Measurements from ENCODE around the gene SLC7A4.
A peak's percentile ranks its signal among the peaks of the same experiment; 100 is the strongest.

The SLC7A4 gene

DNA sequence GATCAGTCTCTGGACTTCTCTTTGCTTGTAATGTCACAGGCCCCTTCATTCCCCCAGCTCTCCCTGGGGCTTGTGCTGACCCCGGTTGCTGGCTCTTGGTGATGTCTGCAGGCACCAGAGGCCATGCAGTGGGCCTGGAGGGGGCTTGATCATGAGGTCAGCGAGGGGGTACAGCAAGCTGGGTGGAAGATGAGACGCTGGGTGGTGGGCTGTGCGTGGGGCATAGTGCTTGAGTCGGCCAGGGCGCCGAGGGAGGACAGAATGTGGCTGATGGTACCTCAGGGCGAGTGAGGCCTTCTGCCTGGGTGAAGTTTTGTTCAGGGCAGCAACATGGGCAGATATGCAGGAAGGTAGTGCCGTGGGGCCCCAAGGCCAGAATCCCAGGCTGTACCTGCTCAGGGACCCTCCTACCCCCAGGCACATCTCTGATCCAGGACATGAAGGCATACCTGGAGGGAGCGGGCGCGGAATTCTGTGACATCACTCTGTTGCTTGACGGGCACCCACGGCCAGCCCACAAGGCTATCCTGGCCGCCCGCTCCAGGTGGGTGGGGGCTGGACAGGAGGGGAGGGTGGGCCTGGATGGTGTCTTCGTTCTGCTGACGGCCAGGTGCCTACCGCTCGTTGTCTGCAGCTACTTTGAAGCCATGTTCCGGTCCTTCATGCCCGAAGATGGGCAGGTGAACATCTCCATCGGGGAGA, 36.9 kb downstream of the SLC7A4 start:
- no peak for DNase-seq

- DNase-seq, result no peak
Measured at GRCh38 chr22:20994902-20995241, 37.5 kb downstream of the SLC7A4 start.

DNA sequence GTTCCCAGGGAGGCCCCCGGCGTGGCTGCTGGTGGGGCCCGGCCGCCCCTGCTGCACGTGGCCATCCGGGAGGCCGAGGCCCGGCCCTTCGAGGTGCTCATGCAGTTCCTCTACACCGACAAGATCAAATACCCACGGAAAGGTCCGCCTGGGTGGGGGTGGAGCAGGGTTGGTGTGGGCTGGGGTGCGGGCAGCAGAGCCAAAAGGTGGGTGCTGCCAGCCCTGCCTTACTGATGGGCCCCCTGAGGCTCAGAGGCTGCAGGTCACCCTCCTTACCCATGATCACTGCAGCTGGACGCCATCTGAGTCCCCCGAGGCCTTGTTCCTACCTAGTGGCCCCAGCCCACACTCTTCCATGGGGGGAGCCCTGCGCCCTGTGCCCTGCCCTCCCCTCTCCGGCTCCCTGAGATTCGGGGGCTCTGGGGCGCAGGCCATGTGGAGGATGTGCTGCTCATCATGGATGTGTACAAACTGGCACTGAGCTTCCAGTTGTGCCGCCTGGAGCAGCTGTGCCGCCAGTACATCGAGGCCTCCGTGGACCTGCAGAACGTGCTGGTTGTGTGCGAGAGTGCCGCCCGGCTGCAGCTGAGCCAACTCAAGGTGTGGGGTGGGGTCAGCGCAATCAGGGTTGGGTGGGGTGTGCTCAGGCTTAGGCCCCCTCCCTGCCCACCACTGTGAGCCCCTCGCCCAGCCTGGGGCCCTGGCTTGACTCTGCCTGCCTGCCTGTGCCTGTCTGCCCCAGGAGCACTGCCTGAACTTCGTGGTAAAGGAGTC, 38.0 kb downstream of the SLC7A4 start:
- no peak for DNase-seq

DNA sequence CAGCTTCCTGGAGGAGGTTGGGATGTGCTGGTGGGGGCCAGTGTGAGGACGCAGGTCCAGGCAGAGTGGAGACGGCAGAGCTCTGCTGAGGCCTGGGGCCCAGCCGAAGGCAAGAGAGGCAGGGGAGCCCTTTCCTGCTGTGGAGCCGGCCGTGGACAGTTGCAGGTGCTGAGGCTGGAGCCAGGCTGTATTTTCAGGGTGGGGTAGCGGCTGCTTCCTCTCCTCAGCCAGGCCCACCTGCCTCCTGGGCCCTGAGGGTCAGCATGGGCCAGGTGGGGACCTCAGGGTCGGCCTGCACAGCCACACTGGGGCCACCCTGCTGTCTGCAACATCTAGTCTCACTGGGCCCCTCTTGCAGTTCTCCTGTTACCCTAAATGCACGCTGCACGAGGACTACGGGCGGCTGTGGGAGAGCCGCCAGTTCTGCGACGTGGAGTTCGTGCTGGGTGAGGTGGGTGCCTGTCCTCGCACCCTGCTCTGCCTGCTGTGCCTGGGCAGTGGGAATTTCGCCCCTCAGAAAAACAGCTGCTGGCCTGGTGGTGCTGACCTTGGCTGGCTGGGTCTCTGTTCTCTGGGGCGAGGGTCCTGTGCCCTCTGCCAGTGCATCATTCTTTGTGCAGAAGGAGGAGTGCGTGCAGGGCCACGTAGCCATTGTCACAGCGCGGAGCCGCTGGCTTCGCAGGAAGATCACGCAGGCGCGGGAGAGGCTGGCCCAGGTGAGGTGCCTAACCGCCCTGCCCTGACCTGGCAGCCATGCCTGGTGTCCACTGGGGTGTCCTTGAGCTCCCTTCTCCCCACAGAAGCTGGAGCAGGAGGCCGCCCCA, 38.8 kb downstream of the SLC7A4 start:
- no peak for DNase-seq

- no peak for DNase-seq
Measured at GRCh38 chr22:20992456-20993303, 39.7 kb downstream of the SLC7A4 start.

DNA sequence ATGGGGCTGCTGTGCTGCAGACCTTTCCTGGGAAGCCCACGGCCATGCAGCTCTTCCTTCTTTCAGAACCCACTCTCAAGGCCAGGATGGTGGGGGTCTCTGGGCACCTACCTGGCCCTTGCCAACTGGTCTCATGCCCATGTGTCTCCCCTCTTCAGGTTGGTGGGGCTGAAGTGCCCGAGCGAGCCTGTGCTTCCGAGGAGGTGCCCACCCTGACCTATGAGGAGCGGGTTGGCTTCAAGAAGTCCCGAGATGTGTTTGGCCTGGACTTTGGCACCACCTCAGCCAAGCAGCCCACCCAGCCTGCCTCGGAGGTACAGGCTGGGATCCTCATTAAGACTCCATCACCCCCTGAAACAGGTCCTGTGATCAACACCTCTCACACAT, 40.3 kb downstream of the SLC7A4 start:
- no peak for DNase-seq

DNA sequence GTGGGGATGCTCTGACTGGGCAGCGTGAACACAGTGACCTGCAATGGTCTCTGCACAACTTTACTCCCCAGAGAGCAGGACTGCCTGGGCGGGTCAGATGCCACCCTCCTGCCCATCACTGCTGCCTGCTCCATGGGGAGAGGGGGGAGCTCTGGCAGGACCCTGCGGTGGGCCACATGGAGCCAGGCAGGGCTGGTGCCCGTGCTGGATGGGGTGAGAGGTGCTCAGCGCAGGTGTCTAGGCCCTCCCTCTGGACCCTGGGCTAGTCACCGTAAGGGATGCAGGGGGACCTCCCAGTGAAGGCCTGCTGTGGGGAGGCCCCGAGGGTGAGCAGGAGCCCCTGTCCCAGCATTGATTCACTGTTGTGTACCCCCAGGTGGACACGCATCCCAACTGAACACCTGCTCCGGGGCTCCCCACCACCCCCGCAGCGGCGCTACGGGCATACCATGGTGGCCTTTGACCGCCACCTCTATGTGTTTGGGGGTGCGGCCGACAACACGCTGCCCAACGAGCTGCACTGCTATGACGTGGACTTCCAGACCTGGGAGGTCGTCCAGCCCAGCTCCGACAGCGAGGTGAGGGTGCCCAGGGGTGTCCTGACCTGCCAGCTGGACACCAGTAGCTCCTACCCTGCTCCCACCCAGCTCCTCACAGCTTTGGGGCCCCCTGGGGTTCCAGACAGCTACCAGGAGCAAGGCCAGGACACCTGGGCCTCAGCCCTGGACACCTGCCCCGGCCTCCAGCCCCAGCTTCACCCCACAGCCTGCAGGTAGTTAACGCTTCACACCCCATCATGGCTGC, 40.9 kb downstream of the SLC7A4 start:
- DNase-seq, result no peak

DNA sequence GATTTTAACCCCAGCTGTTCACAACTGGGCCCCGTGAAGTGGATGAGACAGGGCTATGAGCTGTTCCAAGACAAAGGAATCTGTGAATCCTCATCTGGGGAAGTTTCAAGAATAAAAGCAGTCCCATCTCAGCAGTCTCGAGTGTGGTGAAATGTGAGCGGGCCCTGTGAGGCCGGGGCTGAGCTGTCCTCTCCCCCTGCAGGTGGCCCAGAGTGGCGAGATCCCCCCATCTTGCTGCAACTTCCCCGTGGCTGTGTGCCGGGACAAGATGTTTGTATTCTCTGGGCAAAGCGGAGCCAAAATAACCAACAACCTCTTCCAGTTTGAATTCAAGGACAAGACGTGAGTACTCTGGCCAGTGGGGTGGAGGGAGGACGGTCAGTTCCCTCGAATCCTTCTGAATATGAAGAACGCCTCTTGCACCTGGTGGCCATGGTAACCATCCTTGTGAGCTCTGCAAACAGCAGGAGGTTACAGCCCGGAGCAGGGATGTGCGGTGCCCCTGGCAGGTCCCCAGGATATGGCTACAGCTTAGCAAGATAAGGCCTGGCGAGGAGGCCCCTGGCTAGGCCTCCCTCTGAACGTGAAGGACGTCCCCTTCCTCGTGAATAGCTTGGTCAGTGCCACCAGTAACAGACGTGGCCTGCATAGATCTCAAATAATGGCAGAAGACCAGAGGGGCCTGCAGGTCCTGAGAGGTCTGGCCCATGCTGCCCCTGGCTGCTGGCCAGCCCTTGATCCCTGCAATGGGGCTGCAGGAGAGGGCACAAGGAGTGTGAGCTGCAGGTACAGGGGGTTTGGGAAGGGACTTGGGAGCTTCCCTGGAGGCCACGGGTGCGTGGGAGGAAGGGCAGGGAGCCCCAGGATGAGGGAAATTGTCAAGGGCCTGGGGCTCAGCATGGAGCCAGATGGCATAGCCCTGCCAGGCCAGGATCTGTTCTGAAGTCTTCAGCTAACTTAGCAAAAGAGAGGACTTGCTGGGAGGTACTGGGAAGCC, 41.9 kb downstream of the SLC7A4 start:
- DNase-seq, result no peak

- no peak for DNase-seq
Measured at GRCh38 chr22:20989323-20990138, 42.8 kb downstream of the SLC7A4 start.

DNA sequence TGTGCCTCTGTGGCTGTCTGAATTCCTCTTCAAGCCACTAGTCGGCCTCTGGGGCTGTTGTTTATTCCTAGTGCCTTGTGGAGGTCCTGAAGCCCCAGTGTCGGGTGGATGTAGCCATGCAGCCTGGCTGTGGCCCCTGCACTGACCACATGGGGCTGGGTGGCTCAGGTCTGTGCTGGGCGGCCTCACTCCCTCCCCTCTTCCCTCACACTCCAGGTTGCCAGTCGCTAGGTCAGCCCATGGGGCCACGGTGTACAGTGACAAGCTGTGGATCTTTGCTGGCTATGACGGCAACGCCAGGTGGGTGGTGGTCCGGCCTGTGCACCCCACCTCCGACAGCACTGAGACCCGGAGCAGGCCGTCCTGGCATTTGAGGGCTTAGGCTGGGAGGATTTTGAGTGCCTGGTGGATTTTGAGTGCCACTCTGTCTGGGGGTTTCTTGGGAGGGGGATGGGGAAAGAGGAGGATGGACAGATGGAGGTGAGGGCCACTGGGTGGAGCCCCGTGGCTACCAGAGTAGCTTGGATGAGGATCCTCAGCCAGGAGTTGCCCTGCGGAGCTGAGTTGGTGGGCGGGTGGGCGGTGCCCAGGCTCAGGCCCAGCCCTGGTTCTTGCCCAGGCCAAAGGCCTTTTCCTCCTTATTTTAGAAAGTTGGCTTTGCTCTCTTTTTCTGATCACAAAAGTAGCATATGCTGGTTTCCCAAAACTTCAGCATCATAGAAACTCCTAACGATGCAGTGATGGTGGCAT, 43.6 kb downstream of the SLC7A4 start:
- DNase-seq, result no peak

- DNase-seq, result no peak
Measured at GRCh38 chr22:20987375-20987774, 45.0 kb downstream of the SLC7A4 start.

DNA sequence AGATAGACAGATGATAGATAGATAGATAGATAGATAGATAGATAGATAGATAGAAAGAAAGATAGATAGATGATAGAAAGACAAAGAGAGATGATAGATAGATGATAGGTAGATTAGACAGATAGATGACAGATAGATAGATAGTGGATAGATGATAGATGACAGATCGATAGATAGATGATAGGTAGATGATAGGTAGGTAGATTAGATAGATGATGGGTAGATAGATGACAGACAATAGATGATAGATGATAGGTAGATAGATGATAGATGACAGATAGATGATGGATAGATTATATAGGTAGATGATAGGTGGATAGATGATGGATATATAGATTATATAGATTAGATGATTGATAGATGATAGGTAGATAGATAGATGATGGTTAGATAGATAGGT, 46.0 kb downstream of the SLC7A4 start:
- DNase-seq, result no peak

- DNase-seq, result no peak
Measured at GRCh38 chr22:20985720-20986119, 46.6 kb downstream of the SLC7A4 start.

GRCh38 chr22:20983081-20983771, 49.1 kb downstream of the SLC7A4 start:
- DNase-seq, result no peak

- DNase-seq, result no peak
Measured at GRCh38 chr22:20982563-20982882, 49.8 kb downstream of the SLC7A4 start.

DNA sequence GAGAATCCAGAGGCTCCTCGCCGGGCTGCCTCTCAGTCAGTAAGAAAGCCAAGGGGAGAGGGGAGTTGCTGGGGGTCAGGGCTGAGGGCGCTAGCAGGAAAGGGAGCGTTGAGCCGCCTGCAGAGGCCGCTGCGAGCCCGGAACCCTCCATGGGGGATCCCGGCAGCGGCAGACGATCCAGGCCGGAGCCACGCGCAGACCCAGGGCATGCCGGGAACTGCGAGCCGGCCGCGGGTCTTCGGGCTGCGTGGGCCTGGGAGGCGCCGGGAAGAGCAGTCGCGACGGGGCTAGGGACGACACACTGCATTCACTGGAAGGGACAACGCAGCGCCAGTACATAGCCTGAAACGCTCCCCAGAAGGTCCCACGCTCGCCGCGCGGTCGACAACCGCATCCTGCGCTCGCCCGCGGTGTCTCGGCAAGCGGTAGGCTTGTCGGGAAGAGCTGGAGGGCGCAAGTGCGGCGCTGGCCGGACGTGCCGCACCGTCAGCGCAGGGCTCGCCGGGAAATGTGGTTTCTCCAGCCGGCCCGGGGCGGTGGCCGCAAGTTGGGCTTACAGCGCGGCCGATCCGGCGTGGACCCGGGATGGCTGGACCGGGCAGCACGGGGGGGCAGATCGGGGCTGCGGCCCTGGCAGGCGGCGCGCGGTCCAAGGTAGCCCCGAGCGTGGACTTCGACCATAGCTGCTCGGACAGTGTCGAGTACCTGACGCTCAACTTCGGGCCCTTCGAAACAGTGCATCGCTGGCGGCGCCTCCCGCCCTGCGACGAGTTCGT, 50.4 kb downstream of the SLC7A4 start, which contains the start of gene LZTR1:
TSS of gene LZTR1 (plus strand) at position 511 of the 776 bp plus-strand sequence. CDS start at position 586, 75 bp downstream.
- DNase-seq, result peak; percentile 65

DNA sequence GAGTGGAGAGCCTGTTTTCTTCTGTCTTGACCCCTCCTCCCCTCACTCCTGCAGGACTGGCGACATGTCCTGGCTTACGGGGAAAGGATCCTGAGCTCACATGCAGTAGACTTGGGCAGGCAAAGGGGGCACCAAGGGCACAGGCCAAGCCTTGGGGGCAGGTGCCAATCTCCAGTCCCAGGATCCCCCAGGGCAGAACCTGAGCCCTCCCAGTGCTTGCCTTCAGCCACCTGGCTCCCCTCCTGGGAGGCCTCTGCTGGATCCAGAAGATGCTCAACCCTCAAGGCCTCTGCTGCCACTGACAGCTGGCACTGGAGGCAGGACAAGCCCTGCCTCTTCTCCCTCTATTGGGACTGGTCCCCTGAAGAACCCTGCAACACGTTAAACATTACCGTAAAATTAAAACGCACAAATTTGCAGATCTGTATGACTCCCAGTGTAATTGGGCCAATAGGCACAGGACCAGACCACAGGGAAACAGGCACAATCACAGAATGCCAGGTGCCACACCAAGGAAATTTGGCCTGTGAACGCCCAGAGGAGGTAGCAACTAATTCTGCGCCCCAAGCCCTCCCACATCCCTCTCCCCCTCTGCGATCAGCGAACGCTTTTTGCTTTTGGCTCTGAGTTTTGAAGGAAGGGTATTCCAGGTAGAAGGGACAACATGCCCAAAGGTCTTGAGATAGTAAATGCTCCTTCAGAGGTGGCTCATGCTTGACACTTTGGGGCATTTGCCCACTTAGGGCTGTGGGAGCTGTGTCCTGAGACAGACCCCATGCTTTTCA, 51.2 kb downstream of the SLC7A4 start:
- no peak for DNase-seq
